ENCODE measurements around the gene KCNMB1. TPM values are rescaled to one million over a fixed set of nuclear protein-coding genes. Genes with fewer than 3 reads are reported as not detected.

KCNMB1 gene
- total RNA-seq, 1 donor from 2014 or later, result not detected

DNA sequence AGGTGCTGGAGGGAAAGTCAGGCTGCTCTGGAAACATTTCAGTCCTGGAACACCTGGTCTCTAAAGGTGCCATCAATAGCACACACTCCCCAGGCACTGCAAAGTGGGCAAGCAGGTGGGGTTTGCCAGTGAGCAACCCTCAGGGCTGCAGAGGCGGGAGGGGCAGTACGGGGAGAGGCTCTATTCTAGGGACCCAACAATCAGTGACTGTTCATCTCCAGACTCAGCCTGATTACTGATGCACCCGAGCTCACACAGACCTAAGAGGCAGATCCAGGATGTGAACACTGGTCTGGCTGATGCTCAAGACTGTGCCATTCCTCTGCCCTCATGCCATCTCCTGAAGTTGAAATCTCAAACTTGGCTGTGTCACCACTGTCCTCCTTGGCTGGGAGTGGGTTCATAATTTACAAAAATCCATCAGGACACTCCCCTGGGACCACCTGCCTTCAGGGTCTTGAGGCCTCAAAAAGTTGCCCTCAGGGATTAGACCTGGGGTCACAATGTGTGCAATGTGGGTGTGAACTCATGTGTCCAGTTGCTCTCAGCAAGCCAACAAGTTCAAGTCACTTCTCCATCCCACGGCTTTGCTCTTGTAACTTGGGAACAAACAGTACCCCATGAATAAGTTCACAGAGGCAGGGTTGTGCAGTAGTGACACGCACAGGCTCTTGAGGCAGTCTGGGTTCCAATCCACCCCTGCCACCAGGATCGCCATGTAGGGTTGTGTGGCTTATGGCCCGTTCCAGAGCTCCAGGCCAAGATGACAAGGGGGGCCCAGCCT, 19.9 kb upstream of the KCNMB1 start:
- DNase-seq (no peak), ATAC-seq (ENCODE audit: low read depth) (no peak)
- POLR2A ChIA-PET, result no interaction called here
- H3K36me3 Mint-ChIP-seq (ENCODE audit: low read depth), result no peaks in the 10 kb centered on the region
- no peaks in the 10 kb centered on the region for H3K9me3 Mint-ChIP-seq
- H3K27ac Mint-ChIP-seq, result no peak overlapping the region
- H3K4me1 Mint-ChIP-seq, result peaks cover 18% of the 10 kb centered on the region
- H3K27me3 Mint-ChIP-seq, result peaks cover 9% of the 10 kb centered on the region
- intact Hi-C loops (cut with micrococcal nuclease), result no loop called here
- H3K4me3 Mint-ChIP-seq, result no peak overlapping the region
- TF ChIP-seq, protein P1, sequence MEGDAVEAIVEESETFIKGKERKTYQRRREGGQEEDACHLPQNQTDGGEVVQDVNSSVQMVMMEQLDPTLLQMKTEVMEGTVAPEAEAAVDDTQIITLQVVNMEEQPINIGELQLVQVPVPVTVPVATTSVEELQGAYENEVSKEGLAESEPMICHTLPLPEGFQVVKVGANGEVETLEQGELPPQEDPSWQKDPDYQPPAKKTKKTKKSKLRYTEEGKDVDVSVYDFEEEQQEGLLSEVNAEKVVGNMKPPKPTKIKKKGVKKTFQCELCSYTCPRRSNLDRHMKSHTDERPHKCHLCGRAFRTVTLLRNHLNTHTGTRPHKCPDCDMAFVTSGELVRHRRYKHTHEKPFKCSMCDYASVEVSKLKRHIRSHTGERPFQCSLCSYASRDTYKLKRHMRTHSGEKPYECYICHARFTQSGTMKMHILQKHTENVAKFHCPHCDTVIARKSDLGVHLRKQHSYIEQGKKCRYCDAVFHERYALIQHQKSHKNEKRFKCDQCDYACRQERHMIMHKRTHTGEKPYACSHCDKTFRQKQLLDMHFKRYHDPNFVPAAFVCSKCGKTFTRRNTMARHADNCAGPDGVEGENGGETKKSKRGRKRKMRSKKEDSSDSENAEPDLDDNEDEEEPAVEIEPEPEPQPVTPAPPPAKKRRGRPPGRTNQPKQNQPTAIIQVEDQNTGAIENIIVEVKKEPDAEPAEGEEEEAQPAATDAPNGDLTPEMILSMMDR (IDR thresholded peaks at IDR 0.05), result no peak
- CTCF ChIA-PET, result interaction anchor here (1.0 kb wide), 1 partner anchor 183 kb away, joined by 4 read pairs; no protein-coding TSS in a partner anchor

DNA sequence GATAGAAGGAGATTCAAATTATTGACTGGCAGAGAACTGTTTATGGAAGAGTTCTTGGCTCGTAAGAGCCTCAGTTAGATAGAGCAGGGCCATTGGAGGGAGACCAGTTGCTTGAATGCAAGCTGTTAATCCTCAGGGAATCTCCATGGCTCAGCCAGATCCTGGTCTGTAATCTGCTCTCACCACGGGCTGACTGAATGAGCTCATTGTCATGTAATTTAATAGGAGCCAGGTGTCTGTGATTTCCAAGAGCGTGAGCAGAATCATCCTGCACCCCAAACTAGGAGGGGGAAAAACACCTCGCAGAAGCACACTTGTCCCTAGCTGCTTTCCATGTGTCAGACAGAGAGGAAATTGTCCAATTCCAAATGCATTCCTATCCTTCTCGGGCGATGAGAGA, 19.1 kb upstream of the KCNMB1 start:
- H3K9me3 Mint-ChIP-seq, result no peaks in the 10 kb centered on the region
- no peaks in the 10 kb centered on the region for H3K36me3 Mint-ChIP-seq (ENCODE audit: low read depth)
- H3K27me3 Mint-ChIP-seq, result peaks cover 9% of the 10 kb centered on the region
- H3K27ac Mint-ChIP-seq, result no peak overlapping the region
- ATAC-seq (ENCODE audit: low read depth), result no peak
- no peak overlapping the region for H3K4me3 Mint-ChIP-seq
- POLR2A ChIA-PET, result no interaction called here
- TF ChIP-seq, protein P1 (IDR thresholded peaks at IDR 0.05), result no peak
- no peak for DNase-seq
- peaks cover 18% of the 10 kb centered on the region for H3K4me1 Mint-ChIP-seq
- intact Hi-C loops (cut with micrococcal nuclease), result no loop called here
- CTCF ChIA-PET, result interaction anchor here (0.8 to 1.1 kb wide), 3 partner anchors 13 to 182 kb away, joined by 3 to 4 read pairs (median 4); no protein-coding TSS in a partner anchor

DNA sequence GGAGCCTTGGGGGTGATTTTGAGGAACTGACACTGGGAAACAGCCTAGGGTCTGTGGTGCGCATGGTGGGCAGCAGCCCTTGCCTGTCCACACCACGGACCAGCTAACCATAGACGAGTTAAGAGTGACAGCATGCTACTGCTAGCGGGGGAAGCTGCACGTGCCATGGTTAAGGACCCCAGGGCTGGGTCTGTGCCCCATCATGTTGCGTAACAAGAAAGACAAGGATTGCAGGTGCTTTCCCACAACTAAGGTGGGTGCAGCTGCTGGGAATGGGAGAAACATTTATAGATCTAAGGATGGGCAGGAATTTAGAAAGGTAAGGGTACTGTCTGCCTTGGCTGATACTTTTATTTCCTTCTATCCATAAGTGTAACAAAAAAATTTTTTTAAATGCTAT, 17.9 kb upstream of the KCNMB1 start:
- DNase-seq (no peak), ATAC-seq (ENCODE audit: low read depth) (no peak)
- intact Hi-C loops (cut with micrococcal nuclease), result no loop called here
- ChIA-PET CTCF (interaction anchor here (1.1 kb wide), 1 partner anchor 14 kb away, joined by 4 read pairs; no protein-coding TSS in a partner anchor), POLR2A (no interaction called here)
- no peak overlapping the region for H3K27ac Mint-ChIP-seq
- no peak overlapping the region for H3K4me3 Mint-ChIP-seq
- H3K9me3 Mint-ChIP-seq, result no peaks in the 10 kb centered on the region
- TF ChIP-seq, protein P1 (IDR thresholded peaks at IDR 0.05), result no peak
- no peaks in the 10 kb centered on the region for H3K36me3 Mint-ChIP-seq (ENCODE audit: low read depth)
- H3K27me3 Mint-ChIP-seq, result peaks cover 9% of the 10 kb centered on the region
- peaks cover 18% of the 10 kb centered on the region for H3K4me1 Mint-ChIP-seq

DNA sequence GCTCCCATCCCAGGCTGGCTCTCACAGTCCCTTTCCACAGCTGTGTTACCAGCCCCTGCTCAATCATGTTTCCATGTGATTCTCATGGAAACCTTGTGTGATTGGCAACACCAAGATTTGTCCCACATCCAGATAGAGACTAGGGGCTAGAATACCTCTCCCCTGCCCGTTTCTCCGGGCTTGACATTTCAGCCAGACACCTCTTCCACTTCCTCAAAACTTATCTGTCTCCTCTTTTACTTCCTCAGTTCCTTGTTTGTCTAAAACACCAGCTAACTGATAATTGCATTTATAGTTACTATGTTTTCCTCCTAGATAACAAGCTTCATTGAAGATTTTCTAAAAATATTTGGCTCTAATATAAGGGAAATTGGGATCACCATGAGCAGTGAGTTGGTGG, 16.6 kb upstream of the KCNMB1 start:
- no peak overlapping the region for H3K27ac Mint-ChIP-seq
- POLR2A ChIA-PET, result no interaction called here
- DNase-seq, result no peak
- CTCF ChIA-PET, result interaction anchor here (0.9 kb wide), 1 partner anchor 137 kb away, joined by 3 read pairs; no protein-coding TSS in a partner anchor
- no peak overlapping the region for H3K4me3 Mint-ChIP-seq
- intact Hi-C loops (cut with micrococcal nuclease), result no loop called here
- peaks cover 9% of the 10 kb centered on the region for H3K27me3 Mint-ChIP-seq
- no peak for ATAC-seq (ENCODE audit: low read depth)
- H3K36me3 Mint-ChIP-seq (ENCODE audit: low read depth), result no peaks in the 10 kb centered on the region
- TF ChIP-seq, protein P1 (IDR thresholded peaks at IDR 0.05), result no peak
- peaks cover 18% of the 10 kb centered on the region for H3K4me1 Mint-ChIP-seq
- no peaks in the 10 kb centered on the region for H3K9me3 Mint-ChIP-seq

DNA sequence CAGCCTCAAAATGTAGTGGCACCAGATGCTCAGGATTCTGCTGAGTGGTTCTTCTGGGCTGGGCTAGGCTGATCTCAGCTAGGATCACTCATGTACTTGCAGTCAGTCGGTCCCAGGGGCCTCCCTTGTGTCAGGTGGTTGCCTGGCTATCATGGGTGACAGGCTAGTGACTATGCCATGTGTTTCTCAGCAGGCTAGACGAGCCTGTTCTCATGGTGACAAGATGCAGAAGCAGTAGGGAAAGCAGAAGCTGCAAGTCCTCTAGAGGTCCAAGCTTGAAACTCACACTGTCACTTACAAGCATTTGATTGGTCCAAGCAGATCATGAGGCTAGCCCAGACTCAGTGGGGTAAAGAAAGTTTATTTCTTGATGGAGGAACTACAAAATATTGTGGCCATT, 15.2 kb upstream of the KCNMB1 start:
- Mint-ChIP-seq H3K4me3 (no peak overlapping the region), H3K9me3 (no peaks in the 10 kb centered on the region), H3K36me3 (ENCODE audit: low read depth) (no peaks in the 10 kb centered on the region), H3K4me1 (peaks cover 18% of the 10 kb centered on the region), H3K27me3 (peaks cover 9% of the 10 kb centered on the region), H3K27ac (no peak overlapping the region)
- intact Hi-C loops (cut with micrococcal nuclease), result no loop called here
- DNase-seq, result no peak
- POLR2A ChIA-PET, result no interaction called here
- ATAC-seq (ENCODE audit: low read depth), result peak; percentile 94
- CTCF ChIA-PET, result interaction anchor here (1.7 kb wide), 1 partner anchor 178 kb away, joined by 6 read pairs; no protein-coding TSS in a partner anchor
- TF ChIP-seq, protein P1 (IDR thresholded peaks at IDR 0.05), result no peak

Measured in activated B cell treated with CpG ODN at 0.5 μM for 24 hours (primary cell).